Measurements from ENCODE around the gene FMN1. TPM values are rescaled to one million over a fixed set of nuclear protein-coding genes. Genes with fewer than 3 reads are reported as not detected.

Gene FMN1
- total and polyA plus RNA-seq, 2 of the 8 experiments (the other 6 are each of a cell fraction or from before 2014, with no cell fraction given), result 0.27 to 3.7 TPM

DNA sequence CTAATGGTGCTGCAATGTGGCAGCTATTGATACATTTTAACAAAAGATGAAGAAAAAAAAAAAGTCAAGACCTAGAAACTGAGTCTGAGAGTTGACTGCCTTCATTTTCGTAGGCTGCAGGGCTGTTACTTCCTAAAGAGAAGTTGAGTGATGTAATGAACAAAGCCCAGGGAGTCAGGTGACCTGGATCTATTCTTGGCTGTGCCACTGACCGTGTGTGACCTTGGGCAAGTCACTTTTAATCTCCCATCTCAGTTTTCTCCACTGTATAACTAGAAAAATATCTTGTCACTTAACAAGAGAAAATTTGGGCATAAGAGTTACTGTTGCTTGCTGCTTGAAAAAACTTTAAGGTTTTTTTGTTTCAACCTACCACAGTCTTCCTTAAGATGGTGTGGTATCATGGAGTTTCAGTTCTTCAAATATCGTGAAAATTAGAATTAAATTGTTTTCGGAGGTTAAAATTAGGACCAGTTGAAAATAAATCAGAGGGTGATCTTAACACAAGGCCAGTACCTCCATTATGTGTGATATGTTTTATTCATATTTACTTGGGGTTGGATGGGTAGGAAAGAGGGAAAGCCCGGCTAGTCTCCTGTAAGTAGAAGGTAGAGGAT, 5.8 kb downstream of the FMN1 start (continued):
- TF ChIP-seq, protein P1, sequence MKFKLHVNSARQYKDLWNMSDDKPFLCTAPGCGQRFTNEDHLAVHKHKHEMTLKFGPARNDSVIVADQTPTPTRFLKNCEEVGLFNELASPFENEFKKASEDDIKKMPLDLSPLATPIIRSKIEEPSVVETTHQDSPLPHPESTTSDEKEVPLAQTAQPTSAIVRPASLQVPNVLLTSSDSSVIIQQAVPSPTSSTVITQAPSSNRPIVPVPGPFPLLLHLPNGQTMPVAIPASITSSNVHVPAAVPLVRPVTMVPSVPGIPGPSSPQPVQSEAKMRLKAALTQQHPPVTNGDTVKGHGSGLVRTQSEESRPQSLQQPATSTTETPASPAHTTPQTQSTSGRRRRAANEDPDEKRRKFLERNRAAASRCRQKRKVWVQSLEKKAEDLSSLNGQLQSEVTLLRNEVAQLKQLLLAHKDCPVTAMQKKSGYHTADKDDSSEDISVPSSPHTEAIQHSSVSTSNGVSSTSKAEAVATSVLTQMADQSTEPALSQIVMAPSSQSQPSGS (IDR thresholded peaks at IDR 0.05; ENCODE audit: low read length), result no peak
- TF ChIP-seq CHD2 (IDR thresholded peaks at IDR 0.05; ENCODE audit: low read length) (no peak), POLR2A (IDR thresholded peaks at IDR 0.05; ENCODE audit: control extremely low read depth in 1 of 2, low read depth in 2 of 2, low read length in 2 of 2) (no peak), JUN (IDR thresholded peaks at IDR 0.05; ENCODE audit: low read depth, low read length) (no peak)
